ENCODE results near the gene TMEM53. TPM values are rescaled to one million over a fixed set of nuclear protein-coding genes. Genes with fewer than 3 reads are reported as not detected.
A peak's percentile ranks its signal among the peaks of the same experiment; 100 is the strongest.
"Not testable (repeated sequence)": the region's sequence is repeated elsewhere in the genome, so short reads cannot be mapped to it uniquely, and the experiment has no call there.

The TMEM53 gene
- total and polyA plus RNA-seq, 8 donors: 2.6 to 10.4 (median 4.5) TPM

- Histone ChIP-seq H3K4me1 (no peaks in the 10 kb centered on the region), H3K9me3 (no peaks in the 10 kb centered on the region), H3K4me3 (no peak overlapping the region), H3K36me3 (no peaks in the 10 kb centered on the region), H3K27me3 (no peaks in the 10 kb centered on the region), H3K27ac (no peak overlapping the region)
- WGBS, 2 donors: 71 to 82% methylated on average over 6 of the region's 6 CpGs
- no peak for TF ChIP-seq CTCF (IDR thresholded peaks at IDR 0.05)
- DNase-seq (no peak), ATAC-seq (peak in 1 of 4 donors; percentile 8), FAIRE-seq (no peak)
- intact Hi-C loops (cut with DNase I): no loop called here
Measured at GRCh38 chr1:44707112-44707881, 33.0 kb upstream of the TMEM53 start.

GRCh38 chr1:44705938-44706337 is 31.7 kb upstream of the TMEM53 start:
- intact Hi-C loops (cut with DNase I): no loop called here
- Histone ChIP-seq H3K27ac (no peak overlapping the region), H3K9me3 (no peaks in the 10 kb centered on the region), H3K36me3 (no peaks in the 10 kb centered on the region), H3K4me1 (no peaks in the 10 kb centered on the region), H3K4me3 (no peak overlapping the region), H3K27me3 (no peaks in the 10 kb centered on the region)
- no peak for TF ChIP-seq CTCF (IDR thresholded peaks at IDR 0.05)
- ATAC-seq: no peak
- no peak for DNase-seq
- no peak for FAIRE-seq
- 72 to 83% methylated on average over 2 of the region's 2 CpGs for WGBS, 2 donors

- no peak overlapping the region for H3K27ac ChIP-seq
- intact Hi-C loops (cut with DNase I): no loop called here
- TF ChIP-seq CTCF (IDR thresholded peaks at IDR 0.05): no peak
- no peaks in the 10 kb centered on the region for H3K4me1 ChIP-seq
- no peaks in the 10 kb centered on the region for H3K9me3 ChIP-seq
- no peaks in the 10 kb centered on the region for H3K27me3 ChIP-seq
- 78 to 79% methylated on average over 6 of the region's 6 CpGs for WGBS, 2 donors
- DNase-seq (no peak), ATAC-seq (no peak), FAIRE-seq (no peak)
- no peak overlapping the region for H3K4me3 ChIP-seq
- H3K36me3 ChIP-seq: no peaks in the 10 kb centered on the region
Measured at GRCh38 chr1:44705470-44705869, 31.2 kb upstream of the TMEM53 start.

GRCh38 chr1:44701141-44701573 is 26.9 kb upstream of the TMEM53 start:
- Histone ChIP-seq H3K4me3 (no peak overlapping the region), H3K36me3 (no peaks in the 10 kb centered on the region), H3K27ac (no peak overlapping the region), H3K27me3 (no peaks in the 10 kb centered on the region), H3K4me1 (no peaks in the 10 kb centered on the region), H3K9me3 (no peaks in the 10 kb centered on the region)
- ATAC-seq (no peak), DNase-seq (no peak), FAIRE-seq (no peak)
- intact Hi-C loops (cut with DNase I): no loop called here
- 70 to 79% methylated on average over 7 of the region's 7 CpGs for WGBS, 2 donors
- no peak for TF ChIP-seq CTCF (IDR thresholded peaks at IDR 0.05)

GRCh38 chr1:44700573-44700972 is 26.3 kb upstream of the TMEM53 start:
- H3K9me3 ChIP-seq: no peaks in the 10 kb centered on the region
- ATAC-seq (no peak), DNase-seq (no peak), FAIRE-seq (no peak)
- H3K4me1 ChIP-seq: no peaks in the 10 kb centered on the region
- H3K27ac ChIP-seq: no peak overlapping the region
- no peak for TF ChIP-seq CTCF (IDR thresholded peaks at IDR 0.05)
- intact Hi-C loops (cut with DNase I): no loop called here
- 93 to 96% methylated on average over 1 of the region's 1 CpG for WGBS, 2 donors
- no peak overlapping the region for H3K4me3 ChIP-seq
- no peaks in the 10 kb centered on the region for H3K36me3 ChIP-seq
- H3K27me3 ChIP-seq: no peaks in the 10 kb centered on the region

GRCh38 chr1:44699375-44699774 is 25.1 kb upstream of the TMEM53 start:
- intact Hi-C loops (cut with DNase I); H3K27ac ChIP-seq; H3K4me3 ChIP-seq; ATAC-seq; H3K9me3 ChIP-seq; H3K27me3 ChIP-seq; H3K36me3 ChIP-seq; FAIRE-seq; H3K4me1 ChIP-seq; DNase-seq: not testable (repeated sequence)
- WGBS, 2 donors: 88 to 94% methylated on average over 9 of the region's 9 CpGs
